PC-9 (cell line): ENCODE measurements around the gene HENMT1.

ENCODE experiments used
- EZH2 ChIP-seq: fragments of 200-600 bp; sonication (generic); IDR thresholded peaks from 2 replicates; pipeline ENCODE4 v1.8.0; 2017; ENCODE audit warnings: antibody characterized with exemption, low read depth
- TF ChIP-seq, protein P1 (sequence below): fragments of 200-600 bp; sonication (generic); conservative IDR thresholded peaks from 2 replicates; pipeline ENCODE4 v1.6.1; 2017; ENCODE audit warnings: mixed run types, antibody characterized with exemption, mild to moderate bottlenecking, moderate library complexity

GRCh38 chr1:108653431-108654105 lies 7.3 kb downstream of the HENMT1 start:
- TF ChIP-seq, protein P1, sequence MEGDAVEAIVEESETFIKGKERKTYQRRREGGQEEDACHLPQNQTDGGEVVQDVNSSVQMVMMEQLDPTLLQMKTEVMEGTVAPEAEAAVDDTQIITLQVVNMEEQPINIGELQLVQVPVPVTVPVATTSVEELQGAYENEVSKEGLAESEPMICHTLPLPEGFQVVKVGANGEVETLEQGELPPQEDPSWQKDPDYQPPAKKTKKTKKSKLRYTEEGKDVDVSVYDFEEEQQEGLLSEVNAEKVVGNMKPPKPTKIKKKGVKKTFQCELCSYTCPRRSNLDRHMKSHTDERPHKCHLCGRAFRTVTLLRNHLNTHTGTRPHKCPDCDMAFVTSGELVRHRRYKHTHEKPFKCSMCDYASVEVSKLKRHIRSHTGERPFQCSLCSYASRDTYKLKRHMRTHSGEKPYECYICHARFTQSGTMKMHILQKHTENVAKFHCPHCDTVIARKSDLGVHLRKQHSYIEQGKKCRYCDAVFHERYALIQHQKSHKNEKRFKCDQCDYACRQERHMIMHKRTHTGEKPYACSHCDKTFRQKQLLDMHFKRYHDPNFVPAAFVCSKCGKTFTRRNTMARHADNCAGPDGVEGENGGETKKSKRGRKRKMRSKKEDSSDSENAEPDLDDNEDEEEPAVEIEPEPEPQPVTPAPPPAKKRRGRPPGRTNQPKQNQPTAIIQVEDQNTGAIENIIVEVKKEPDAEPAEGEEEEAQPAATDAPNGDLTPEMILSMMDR = no peak
- no peak for TF ChIP-seq EZH2
